HG03378 (cell line): ENCODE data around the gene FANCM.
"Not testable (repeated sequence)": the region's sequence is repeated elsewhere in the genome, so short reads cannot be mapped to it uniquely, and the experiment has no call there.

ENCODE experiments used
- ATAC-seq: cut with Tn5 transposase; IDR thresholded peaks from one replicate; pipeline ENCODE4 v1.9.1; 2021; ENCODE audit warnings: mild to moderate bottlenecking, moderate library complexity; ENCODE audit not compliant: unreplicated experiment

Gene FANCM

GRCh38 chr14:45136399-45136798, 669 bp downstream of the FANCM start:
- ATAC-seq: no peak

GRCh38 chr14:45140661-45141187, 5.0 kb downstream of the FANCM start:
- no peak for ATAC-seq

DNA sequence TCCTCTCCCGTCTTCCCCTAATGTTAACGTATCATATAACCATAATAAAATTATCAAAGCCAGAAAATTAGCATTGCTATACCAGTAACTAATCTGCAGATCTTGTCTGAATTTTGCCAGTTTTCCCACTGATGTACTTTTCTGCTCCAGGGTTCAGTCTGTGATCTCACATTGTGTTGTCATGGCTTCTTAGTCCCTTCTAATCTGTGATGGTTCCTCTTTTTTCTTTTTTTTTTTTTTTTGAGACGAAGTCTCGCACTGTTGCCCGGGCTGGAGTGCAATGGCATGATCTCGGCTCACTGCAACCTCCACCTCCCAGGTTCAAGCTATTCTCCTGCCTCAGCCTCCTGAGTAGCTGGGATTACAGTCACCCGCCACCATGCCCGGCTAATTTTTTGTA, 6.4 kb downstream of the FANCM start:
- ATAC-seq: not testable (repeated sequence)

GRCh38 chr14:45144658-45145057, 8.9 kb downstream of the FANCM start:
- ATAC-seq: peak; percentile 65

- ATAC-seq: no peak
These were observed 9.5 kb downstream of the FANCM start for GRCh38 chr14:45145214-45145613.

- ATAC-seq: no peak
These were observed 13.9 kb downstream of the FANCM start for GRCh38 chr14:45149602-45150001.

GRCh38 chr14:45150386-45150890, 14.7 kb downstream of the FANCM start:
- no peak for ATAC-seq

DNA sequence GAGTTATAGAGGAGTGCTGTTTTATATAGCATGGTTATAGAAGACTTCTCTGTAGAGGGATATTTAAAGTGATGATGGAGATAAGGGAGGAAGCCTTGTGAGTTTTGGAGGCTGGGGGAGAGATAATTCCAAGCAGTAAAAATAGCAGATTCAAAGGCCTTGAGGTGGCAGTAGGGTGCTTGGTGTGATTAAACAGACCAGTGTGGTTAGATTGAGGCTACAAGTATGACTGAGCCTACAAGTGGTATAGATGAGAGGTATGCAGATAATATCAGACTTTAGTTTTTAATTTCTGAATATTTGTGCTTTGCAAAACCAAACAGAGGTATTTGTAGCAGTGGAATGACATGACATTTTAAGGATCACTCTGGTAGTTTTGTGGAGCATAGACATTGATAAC, 20.3 kb downstream of the FANCM start:
- peak; percentile 72 for ATAC-seq

DNA sequence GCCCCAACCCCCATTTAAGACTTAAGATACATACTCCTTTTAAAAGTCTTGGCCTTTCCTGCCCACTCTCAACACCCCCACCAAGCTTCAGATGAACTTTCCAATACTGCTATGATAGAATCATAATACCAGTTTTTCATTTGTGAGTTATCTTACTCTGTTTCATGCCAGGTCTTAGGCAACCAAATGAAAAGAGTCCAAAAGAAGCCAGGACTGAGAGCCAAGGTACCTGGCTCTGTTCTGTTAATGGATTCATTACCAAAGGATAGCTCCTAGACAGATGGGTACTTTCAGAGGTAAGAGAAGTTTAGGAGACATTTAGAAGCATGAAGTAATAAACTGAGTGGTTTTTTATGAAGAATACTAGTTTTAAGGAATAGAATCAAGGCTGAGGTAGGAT, 34.2 kb downstream of the FANCM start:
- no peak for ATAC-seq

GRCh38 chr14:45177076-45177475, 41.3 kb downstream of the FANCM start:
- ATAC-seq: no peak

DNA sequence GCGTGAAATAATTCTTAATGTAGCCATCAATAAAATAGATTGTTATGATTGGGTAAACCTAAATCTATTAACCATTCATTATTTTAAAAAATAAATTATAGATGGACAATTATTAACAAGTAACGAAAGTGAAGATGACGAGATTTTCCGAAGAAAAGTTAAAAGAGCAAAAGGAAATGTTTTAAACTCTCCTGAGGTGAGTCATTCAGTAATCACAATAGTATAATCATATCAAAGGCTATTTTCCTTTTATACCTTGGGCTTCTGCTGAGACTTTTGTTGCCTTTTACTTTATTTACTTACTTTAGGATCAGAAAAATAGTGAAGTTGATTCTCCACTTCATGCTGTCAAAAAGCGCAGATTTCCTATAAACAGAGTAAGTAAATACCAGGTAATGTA, 45.6 kb downstream of the FANCM start:
- ATAC-seq: no peak

- no peak for ATAC-seq
These were observed 46.1 kb downstream of the FANCM start for GRCh38 chr14:45181806-45182205.

DNA sequence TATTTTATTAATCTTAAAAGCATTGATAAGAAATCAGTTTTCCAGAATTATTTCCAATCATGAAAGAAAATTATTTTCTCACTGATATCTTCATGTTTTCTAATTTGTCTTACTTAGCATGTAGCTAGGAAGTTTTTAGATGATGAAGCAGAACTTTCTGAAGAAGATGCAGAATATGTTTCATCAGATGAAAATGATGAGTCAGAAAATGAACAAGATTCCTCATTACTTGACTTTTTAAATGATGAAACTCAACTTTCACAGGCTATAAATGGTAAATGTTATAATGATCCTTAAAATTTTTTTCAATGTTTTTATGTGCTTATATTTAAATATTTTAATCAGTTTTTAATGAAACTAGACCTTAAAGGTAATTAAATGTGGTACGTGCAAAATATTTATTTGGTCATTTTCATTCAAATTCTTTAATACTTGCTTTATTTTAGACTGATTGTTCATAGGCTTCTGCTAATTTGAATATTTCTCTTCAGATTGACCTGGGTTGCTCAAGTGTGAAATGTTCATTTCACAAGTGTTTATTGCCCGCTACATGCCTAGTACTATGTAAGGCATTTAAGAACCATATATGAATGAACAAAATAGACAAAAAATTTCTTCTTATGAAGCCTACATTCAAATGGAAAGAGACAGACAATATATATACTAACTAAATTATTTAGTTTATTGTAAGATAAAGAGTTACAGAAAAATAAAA, 49.5 kb downstream of the FANCM start:
- no peak for ATAC-seq

DNA sequence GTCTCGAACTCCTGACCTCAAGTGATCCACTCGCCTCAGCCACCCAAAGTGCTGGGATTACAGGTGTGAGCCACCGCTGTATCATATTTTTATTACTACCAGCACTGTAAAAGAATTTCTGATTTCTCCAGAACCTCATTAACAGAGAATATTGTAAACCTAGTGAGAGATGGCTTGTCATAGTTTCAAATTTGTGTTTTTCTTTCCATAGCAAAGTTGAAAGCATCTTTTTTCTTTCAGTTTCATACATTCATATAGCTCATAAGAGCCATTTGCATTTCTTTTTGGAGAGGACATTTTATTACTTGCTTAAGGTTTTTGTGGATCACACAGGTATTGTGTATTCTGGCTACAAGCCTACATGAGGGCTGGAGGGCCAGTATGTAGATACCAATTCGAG, 59.2 kb downstream of the FANCM start:
- ATAC-seq: peak; percentile 51

- no peak for ATAC-seq
These were observed 62.8 kb downstream of the FANCM start for GRCh38 chr14:45198551-45198950.

GRCh38 chr14:45199230-45199629, 63.5 kb downstream of the FANCM start:
- ATAC-seq: no peak

DNA sequence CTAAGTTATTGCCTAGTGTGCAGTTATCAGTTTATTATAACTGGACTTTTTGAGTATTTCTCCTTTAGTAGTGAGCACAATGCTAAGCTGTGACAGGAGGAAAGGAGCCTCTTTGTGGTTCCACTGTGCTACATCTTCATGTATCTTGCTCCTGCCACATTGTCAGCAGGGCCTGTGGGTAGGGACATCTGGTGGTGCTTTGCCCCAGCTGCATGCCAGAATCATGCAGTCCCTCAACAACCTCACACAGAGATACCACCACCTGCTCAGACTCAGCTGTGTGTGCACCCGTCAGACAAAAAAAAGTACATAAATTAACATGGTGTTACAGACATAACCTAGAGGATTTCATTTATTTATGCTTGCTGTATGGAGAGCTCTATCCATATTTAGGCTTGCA, 66.2 kb downstream of the FANCM start:
- peak; percentile 69 for ATAC-seq

DNA sequence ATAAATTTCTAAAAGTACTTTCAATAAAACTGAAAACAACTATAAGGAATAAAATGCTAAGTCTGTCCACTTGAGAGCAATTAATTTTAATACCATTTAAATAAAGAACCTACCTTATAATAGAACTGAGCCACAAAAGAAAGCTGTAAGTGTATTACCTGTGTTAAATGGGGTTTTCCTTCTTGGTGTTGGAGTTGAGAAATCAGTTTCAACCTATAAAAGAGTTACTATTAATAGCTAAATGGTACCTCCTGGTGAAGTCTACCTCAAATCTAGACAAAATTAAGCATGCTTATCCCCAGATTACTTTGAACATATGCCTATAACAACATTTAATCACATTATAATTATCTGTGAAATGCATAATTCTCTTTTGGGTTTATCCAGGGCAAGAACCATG, 68.5 kb downstream of the FANCM start:
- no peak for ATAC-seq

DNA sequence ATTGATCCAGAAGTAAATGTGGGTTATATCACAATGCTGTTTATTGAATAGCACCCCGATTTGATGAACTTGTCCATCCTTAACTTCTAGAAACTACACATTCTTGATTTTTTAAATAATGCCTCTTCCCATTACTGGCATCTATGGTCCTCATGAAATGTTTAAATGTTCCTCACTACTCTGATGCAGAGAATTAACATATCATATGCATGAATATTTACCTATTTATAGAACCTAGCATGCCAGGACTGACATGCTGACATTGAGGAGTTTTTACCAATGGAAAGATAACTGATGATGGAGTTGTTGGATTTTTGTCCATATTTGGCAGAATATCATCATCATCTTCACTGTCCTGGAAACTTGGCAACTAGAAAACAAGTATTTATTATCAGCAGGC, 74.4 kb downstream of the FANCM start:
- no peak for ATAC-seq

GRCh38 chr14:45211295-45211694, 75.6 kb downstream of the FANCM start:
- no peak for ATAC-seq

DNA sequence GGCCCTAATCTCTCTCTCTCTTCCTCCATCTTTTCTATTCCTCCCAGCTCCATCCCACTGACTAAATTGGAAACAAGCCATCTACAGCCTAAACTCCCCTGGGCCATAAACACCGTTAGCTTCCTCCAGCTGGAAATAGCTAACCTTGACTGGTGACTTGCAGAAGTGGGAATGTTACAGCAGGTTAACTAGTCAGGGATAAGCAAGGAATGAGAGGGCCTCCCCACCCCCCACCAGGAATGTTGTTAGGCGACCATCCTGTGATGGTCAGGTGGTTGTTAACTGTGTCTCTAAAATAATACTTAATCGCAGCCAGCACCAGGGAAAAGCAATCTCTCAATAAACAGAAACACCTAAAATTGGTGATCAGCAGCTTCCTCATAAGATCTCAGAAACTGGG, 76.5 kb downstream of the FANCM start:
- no peak for ATAC-seq

DNA sequence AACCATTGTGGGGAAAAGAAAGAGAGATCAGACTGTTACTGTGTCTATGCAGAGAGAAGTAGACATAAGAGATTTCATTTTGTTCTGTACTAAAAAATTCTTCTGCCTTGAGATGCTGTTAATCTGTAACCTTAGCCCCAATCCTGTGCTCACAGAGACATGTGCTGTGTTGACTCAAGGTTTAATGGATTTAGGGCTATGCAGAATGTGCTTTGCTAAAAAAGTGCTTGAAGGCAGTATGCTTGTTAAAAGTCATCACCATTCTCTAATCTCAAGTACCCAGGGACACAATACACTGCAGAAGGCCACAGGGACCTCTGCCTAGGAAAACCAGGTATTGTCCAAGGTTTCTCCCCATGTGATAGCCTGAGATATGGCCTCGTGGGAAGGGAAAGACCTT, 78.0 kb downstream of the FANCM start:
- ATAC-seq: not testable (repeated sequence)

- ATAC-seq: not testable (repeated sequence)
These were observed 78.6 kb downstream of the FANCM start for GRCh38 chr14:45214341-45214740.
